HEK293 (cell line): ENCODE results near the gene TMEM273.

ENCODE experiments used
- CTCF ChIA-PET: fragments of 350-600 bp; formaldehyde crosslinking; extraction: SDS; loops from one replicate; lab custom pipeline; 2021; ENCODE audit warnings: antibody characterized with exemption; lab: Yijun Ruan, JAX
- POLR2A ChIA-PET: fragments of 300-600 bp; formaldehyde crosslinking; extraction: SDS; loops from one replicate; lab custom pipeline; 2020; ENCODE audit warnings: antibody characterized with exemption, inconsistent platforms; lab: Yijun Ruan, JAX
- H3K27ac ChIP-seq: fragments of 200-500 bp; sonication (Bioruptor generic); 2 replicates; pipeline ENCODE4 v1.5.1; 2014; ENCODE audit warnings: low read depth, low read length, control low read depth, inconsistent platforms; ENCODE audit errors: extremely low read depth
- H3K36me3 ChIP-seq, 2 experiments: fragments of 200-500 bp in 1 of 2; sonication (Bioruptor generic) in 1 of 2; 1 replicate in 1 of 2; 2 replicates in 1 of 2; pipeline ENCODE4 v1.5.1; 2014 to 2017; ENCODE audit warnings: inconsistent platforms in 2 of 2, low read length in 2 of 2; ENCODE audit not compliant: control insufficient read depth in 2 of 2, insufficient read depth in 1 of 2
- H3K4me1 ChIP-seq: fragments of 200-500 bp; sonication (Bioruptor generic); 2 replicates; pipeline ENCODE4 v1.5.1; 2014; ENCODE audit warnings: mild to moderate bottlenecking, low read length, inconsistent platforms; ENCODE audit not compliant: control insufficient read depth, insufficient read depth
- H3K4me3 ChIP-seq: 2 replicates; pipeline ENCODE4 v1.5.1; 2011; ENCODE audit warnings: low read depth, mild to moderate bottlenecking, control low read depth, low read length, moderate library complexity
- H3K9me3 ChIP-seq: fragments of 200-500 bp; sonication (Bioruptor generic); 2 replicates; pipeline ENCODE4 v1.5.1; 2014; ENCODE audit warnings: low read depth, low read length, inconsistent platforms; ENCODE audit not compliant: control insufficient read depth, insufficient read depth
- EGR2 ChIP-seq: fragments of 450-650 bp; formaldehyde crosslinking; IDR thresholded peaks from 2 replicates; pipeline ENCODE4 v1.5.1; 2016; ENCODE audit warnings: low read depth, missing biosample characterization, missing genetic modification characterization
- GLI2 ChIP-seq: fragments of 450-650 bp; formaldehyde crosslinking; IDR thresholded peaks from 2 replicates; pipeline ENCODE4; 2017; ENCODE audit warnings: missing biosample characterization, missing genetic modification characterization, low read depth, borderline replicate concordance
- KLF8 ChIP-seq: fragments of 450-650 bp; formaldehyde crosslinking; IDR thresholded peaks from 2 replicates; pipeline ENCODE4 v1.5.1; 2016; ENCODE audit warnings: missing biosample characterization, missing genetic modification characterization
- SETDB1 ChIP-seq: IDR thresholded peaks from one replicate; pipeline ENCODE4 v1.6.1; 2017; ENCODE audit warnings: mild to moderate bottlenecking, low read length, moderate library complexity, mixed read lengths; ENCODE audit not compliant: insufficient read length
- YY1 ChIP-seq: fragments of 450-650 bp; formaldehyde crosslinking; IDR thresholded peaks from 2 replicates; pipeline ENCODE4 v1.5.1; 2018; ENCODE audit warnings: missing biosample characterization, missing genetic modification characterization
- ZBTB17 ChIP-seq: fragments of 450-650 bp; formaldehyde crosslinking; IDR thresholded peaks from 2 replicates; pipeline ENCODE4 v1.5.1; 2016; ENCODE audit warnings: missing biosample characterization, missing genetic modification characterization
- ZFHX2 ChIP-seq: fragments of 450-650 bp; formaldehyde crosslinking; conservative IDR thresholded peaks from 2 replicates; pipeline ENCODE4 v1.5.1; 2016; ENCODE audit warnings: missing biosample characterization, missing genetic modification characterization
- ZNF10 ChIP-seq: fragments of 450-650 bp; formaldehyde crosslinking; IDR thresholded peaks from 2 replicates; pipeline ENCODE4 v1.5.1; 2017; ENCODE audit warnings: missing biosample characterization, missing genetic modification characterization
- ZNF19 ChIP-seq: fragments of 450-650 bp; formaldehyde crosslinking; IDR thresholded peaks from 2 replicates; pipeline ENCODE4; 2016; ENCODE audit warnings: missing biosample characterization, missing genetic modification characterization, low read depth
- ZNF239 ChIP-seq: fragments of 450-650 bp; formaldehyde crosslinking; IDR thresholded peaks from 2 replicates; pipeline ENCODE4 v1.5.1; 2016; ENCODE audit warnings: missing biosample characterization, missing genetic modification characterization
- ZNF311 ChIP-seq: fragments of 450-650 bp; formaldehyde crosslinking; IDR thresholded peaks from 2 replicates; pipeline ENCODE4 v1.5.1; 2017; ENCODE audit warnings: missing biosample characterization, missing genetic modification characterization, borderline replicate concordance
- ZNF366 ChIP-seq: fragments of 450-650 bp; formaldehyde crosslinking; conservative IDR thresholded peaks from 2 replicates; pipeline ENCODE4 v1.5.1; 2016; ENCODE audit warnings: missing biosample characterization, missing genetic modification characterization
- ZNF571 ChIP-seq: fragments of 450-650 bp; formaldehyde crosslinking; IDR thresholded peaks from 2 replicates; pipeline ENCODE4 v1.5.0; 2017; ENCODE audit warnings: missing biosample characterization, missing genetic modification characterization
- ZNF747 ChIP-seq: fragments of 450-650 bp; formaldehyde crosslinking; IDR thresholded peaks from 2 replicates; pipeline ENCODE4 v1.5.1; 2016; ENCODE audit warnings: missing biosample characterization, missing genetic modification characterization
- ZNF792 ChIP-seq: fragments of 450-650 bp; formaldehyde crosslinking; IDR thresholded peaks from 2 replicates; pipeline ENCODE4 v1.5.1; 2016; ENCODE audit warnings: missing biosample characterization, missing genetic modification characterization
- ZNF830 ChIP-seq: fragments of 450-650 bp; IDR thresholded peaks from 2 replicates; pipeline ENCODE4 v1.5.0; 2018; ENCODE audit warnings: missing biosample characterization, missing genetic modification characterization, low read depth, mild to moderate bottlenecking, moderate library complexity
- ZSCAN5A ChIP-seq: fragments of 450-650 bp; formaldehyde crosslinking; IDR thresholded peaks from 2 replicates; pipeline ENCODE4 v1.5.1; 2016; ENCODE audit warnings: missing biosample characterization, missing genetic modification characterization
- ZXDB ChIP-seq: fragments of 450-650 bp; formaldehyde crosslinking; IDR thresholded peaks from 2 replicates; pipeline ENCODE4 v1.5.1; 2016; ENCODE audit warnings: missing biosample characterization, missing genetic modification characterization
- TF ChIP-seq, protein P1 (sequence below): fragments of 450-650 bp; IDR thresholded peaks from 2 replicates; pipeline ENCODE4 v1.5.1; 2018; ENCODE audit warnings: missing biosample characterization, missing genetic modification characterization
- TF ChIP-seq, protein P2 (sequence below): fragments of 450-650 bp; formaldehyde crosslinking; IDR thresholded peaks from 2 replicates; pipeline ENCODE4 v1.5.1; 2016; ENCODE audit warnings: missing biosample characterization, missing genetic modification characterization
- TF ChIP-seq, protein P3 (sequence below): IDR thresholded peaks from 2 replicates; pipeline ENCODE4 v1.6.1; 2011; ENCODE audit warnings: mild to moderate bottlenecking, low read depth, low read length, borderline replicate concordance
- TF ChIP-seq, protein P4 (sequence below): fragments of 450-650 bp; formaldehyde crosslinking; optimal IDR thresholded peaks from 2 replicates; pipeline ENCODE3; 2016; ENCODE audit warnings: missing biosample characterization, mild to moderate bottlenecking, missing genetic modification characterization

Gene TMEM273

GRCh38 chr10:49222170-49222569, 34.0 kb upstream of the TMEM273 start (continued):
- TF ChIP-seq ZNF571 (tag by site-specific recombination) = no peak

- CTCF ChIA-PET = no interaction called here
- Histone ChIP-seq H3K4me3 (no peak overlapping the region), H3K9me3 (no peaks in the 10 kb centered on the region)
Measured at GRCh38 chr10:49220679-49221078, 32.5 kb upstream of the TMEM273 start.

DNA sequence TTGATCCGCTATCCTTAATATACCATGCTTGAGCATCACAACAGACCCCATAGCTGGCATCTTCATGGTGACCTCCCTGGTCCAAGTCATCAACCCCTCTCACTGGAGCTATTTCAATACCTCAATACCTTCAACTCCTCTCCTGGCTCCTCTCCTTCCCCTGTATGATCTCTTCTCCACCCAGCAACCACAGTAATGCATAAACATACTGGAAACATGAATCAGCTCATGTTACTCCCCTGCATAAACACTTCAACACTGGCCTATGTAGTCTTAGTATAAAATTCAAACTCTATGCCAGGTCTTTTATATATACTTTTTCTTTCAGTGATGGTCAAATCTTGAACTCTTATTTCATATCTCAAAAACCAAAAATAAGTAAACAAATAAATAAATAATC, 31.8 kb upstream of the TMEM273 start:
- no peak overlapping the region for H3K4me3 ChIP-seq
- no peaks in the 10 kb centered on the region for H3K4me1 ChIP-seq
- no peak overlapping the region for H3K27ac ChIP-seq
- CTCF ChIA-PET = no interaction called here
- TF ChIP-seq, protein P1, sequence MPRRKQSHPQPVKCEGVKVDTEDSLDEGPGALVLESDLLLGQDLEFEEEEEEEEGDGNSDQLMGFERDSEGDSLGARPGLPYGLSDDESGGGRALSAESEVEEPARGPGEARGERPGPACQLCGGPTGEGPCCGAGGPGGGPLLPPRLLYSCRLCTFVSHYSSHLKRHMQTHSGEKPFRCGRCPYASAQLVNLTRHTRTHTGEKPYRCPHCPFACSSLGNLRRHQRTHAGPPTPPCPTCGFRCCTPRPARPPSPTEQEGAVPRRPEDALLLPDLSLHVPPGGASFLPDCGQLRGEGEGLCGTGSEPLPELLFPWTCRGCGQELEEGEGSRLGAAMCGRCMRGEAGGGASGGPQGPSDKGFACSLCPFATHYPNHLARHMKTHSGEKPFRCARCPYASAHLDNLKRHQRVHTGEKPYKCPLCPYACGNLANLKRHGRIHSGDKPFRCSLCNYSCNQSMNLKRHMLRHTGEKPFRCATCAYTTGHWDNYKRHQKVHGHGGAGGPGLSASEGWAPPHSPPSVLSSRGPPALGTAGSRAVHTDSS = no peak
- H3K36me3 ChIP-seq = no peaks in the 10 kb centered on the region
- no peaks in the 10 kb centered on the region for H3K9me3 ChIP-seq
- POLR2A ChIA-PET = no interaction called here

More at GRCh38 chr10:49220679-49221078, 32.5 kb upstream of the TMEM273 start:
- POLR2A ChIA-PET = no interaction called here
- no peaks in the 10 kb centered on the region for H3K4me1 ChIP-seq
- no peaks in the 10 kb centered on the region for H3K36me3 ChIP-seq
- H3K27ac ChIP-seq = no peak overlapping the region
- TF ChIP-seq YY1 (tag by site-specific recombination) = no peak
- TF ChIP-seq GLI2 (tag by site-specific recombination) = no peak
- no peak for TF ChIP-seq ZNF19 (tag by site-specific recombination)
- TF ChIP-seq ZXDB (tag by site-specific recombination) = no peak
- no peak for TF ChIP-seq ZNF10 (tag by site-specific recombination)
- TF ChIP-seq ZNF830 (tag by site-specific recombination) = no peak
- no peak for TF ChIP-seq ZNF239 (tag by site-specific recombination)
- TF ChIP-seq ZSCAN5A = no peak

GRCh38 chr10:49219248-49219647, 31.1 kb upstream of the TMEM273 start:
- no peaks in the 10 kb centered on the region for H3K4me1 ChIP-seq
- CTCF ChIA-PET = interaction anchor here (0.6 kb wide), 1 partner anchor 13 kb away, joined by 3 read pairs; no protein-coding TSS in a partner anchor
- POLR2A ChIA-PET = no interaction called here
- TF ChIP-seq ZNF792 (tag by site-specific recombination) = no peak
- no peak for TF ChIP-seq ZXDB (tag by site-specific recombination)
- no peak for TF ChIP-seq KLF8 (tag by site-specific recombination)
- TF ChIP-seq ZNF747 (tag by site-specific recombination) = no peak
- TF ChIP-seq, protein P2, sequence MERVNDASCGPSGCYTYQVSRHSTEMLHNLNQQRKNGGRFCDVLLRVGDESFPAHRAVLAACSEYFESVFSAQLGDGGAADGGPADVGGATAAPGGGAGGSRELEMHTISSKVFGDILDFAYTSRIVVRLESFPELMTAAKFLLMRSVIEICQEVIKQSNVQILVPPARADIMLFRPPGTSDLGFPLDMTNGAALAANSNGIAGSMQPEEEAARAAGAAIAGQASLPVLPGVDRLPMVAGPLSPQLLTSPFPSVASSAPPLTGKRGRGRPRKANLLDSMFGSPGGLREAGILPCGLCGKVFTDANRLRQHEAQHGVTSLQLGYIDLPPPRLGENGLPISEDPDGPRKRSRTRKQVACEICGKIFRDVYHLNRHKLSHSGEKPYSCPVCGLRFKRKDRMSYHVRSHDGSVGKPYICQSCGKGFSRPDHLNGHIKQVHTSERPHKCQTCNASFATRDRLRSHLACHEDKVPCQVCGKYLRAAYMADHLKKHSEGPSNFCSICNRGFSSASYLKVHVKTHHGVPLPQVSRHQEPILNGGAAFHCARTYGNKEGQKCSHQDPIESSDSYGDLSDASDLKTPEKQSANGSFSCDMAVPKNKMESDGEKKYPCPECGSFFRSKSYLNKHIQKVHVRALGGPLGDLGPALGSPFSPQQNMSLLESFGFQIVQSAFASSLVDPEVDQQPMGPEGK = no peak
- TF ChIP-seq, protein P3, sequence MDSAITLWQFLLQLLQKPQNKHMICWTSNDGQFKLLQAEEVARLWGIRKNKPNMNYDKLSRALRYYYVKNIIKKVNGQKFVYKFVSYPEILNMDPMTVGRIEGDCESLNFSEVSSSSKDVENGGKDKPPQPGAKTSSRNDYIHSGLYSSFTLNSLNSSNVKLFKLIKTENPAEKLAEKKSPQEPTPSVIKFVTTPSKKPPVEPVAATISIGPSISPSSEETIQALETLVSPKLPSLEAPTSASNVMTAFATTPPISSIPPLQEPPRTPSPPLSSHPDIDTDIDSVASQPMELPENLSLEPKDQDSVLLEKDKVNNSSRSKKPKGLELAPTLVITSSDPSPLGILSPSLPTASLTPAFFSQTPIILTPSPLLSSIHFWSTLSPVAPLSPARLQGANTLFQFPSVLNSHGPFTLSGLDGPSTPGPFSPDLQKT = no peak
- no peak for TF ChIP-seq ZFHX2 (tag by site-specific recombination)
- TF ChIP-seq ZBTB17 = no peak
- TF ChIP-seq SETDB1 = no peak
- TF ChIP-seq EGR2 = no peak
- TF ChIP-seq ZNF366 = no peak
- TF ChIP-seq, protein P4, sequence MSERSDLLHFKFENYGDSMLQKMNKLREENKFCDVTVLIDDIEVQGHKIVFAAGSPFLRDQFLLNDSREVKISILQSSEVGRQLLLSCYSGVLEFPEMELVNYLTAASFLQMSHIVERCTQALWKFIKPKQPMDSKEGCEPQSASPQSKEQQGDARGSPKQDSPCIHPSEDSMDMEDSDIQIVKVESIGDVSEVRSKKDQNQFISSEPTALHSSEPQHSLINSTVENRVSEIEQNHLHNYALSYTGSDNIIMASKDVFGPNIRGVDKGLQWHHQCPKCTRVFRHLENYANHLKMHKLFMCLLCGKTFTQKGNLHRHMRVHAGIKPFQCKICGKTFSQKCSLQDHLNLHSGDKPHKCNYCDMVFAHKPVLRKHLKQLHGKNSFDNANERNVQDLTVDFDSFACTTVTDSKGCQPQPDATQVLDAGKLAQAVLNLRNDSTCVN (tag by site-specific recombination) = no peak
- no peak for TF ChIP-seq ZNF311 (tag by site-specific recombination)

More at GRCh38 chr10:49219248-49219647, 31.1 kb upstream of the TMEM273 start:
- Histone ChIP-seq H3K27ac (no peak overlapping the region), H3K4me3 (no peak overlapping the region), H3K9me3 (no peaks in the 10 kb centered on the region), H3K36me3 (no peaks in the 10 kb centered on the region)
